Head of caudate nucleus (tissue), 42 donors: Measurements from ENCODE around the gene STRN4.
A peak's percentile ranks its signal among the peaks of the same experiment; 100 is the strongest.

Source experiments
- DNase-seq, 42 donors: peaks; one replicate each; pipeline versions ENCODE4 v3.0.0 to v3.0.0-alpha.2; 2020 to 2021; ENCODE audit warnings: mixed read lengths in 7 of 42
- intact Hi-C: fragments of 100-400 bp; cut with DNase I; formaldehyde crosslinking; loops from one replicate; pipeline ENCODE4 v1.15.0; 2022

Gene STRN4

GRCh38 chr19:46730187-46730586 lies 16.1 kb downstream of the STRN4 start:
- intact Hi-C loops, result no loop called here
- no peak for DNase-seq

- DNase-seq, result no peak
- intact Hi-C loops, result loop anchor here (5.0 kb wide), 1 partner anchor 117 kb away; no protein-coding TSS in a partner anchor
These were observed 16.6 kb downstream of the STRN4 start for GRCh38 chr19:46729696-46730095.

GRCh38 chr19:46728693-46729339 lies 17.4 kb downstream of the STRN4 start:
- peak in 41 of 42 donors; percentile 56 to 90 (median 78) for DNase-seq
- intact Hi-C loops, result loop anchor here (5.0 kb wide), 1 partner anchor 117 kb away; no protein-coding TSS in a partner anchor

- DNase-seq, result no peak
- intact Hi-C loops, result loop anchor here (5.0 kb wide), 1 partner anchor 116 kb away; no protein-coding TSS in a partner anchor
These were observed 18.0 kb downstream of the STRN4 start for GRCh38 chr19:46728208-46728607.

GRCh38 chr19:46727757-46728156 lies 18.5 kb downstream of the STRN4 start:
- intact Hi-C loops, result loop anchor here (5.0 kb wide), 1 partner anchor 115 kb away; no protein-coding TSS in a partner anchor
- peak in 1 of 42 donors; percentile 3 for DNase-seq

- peak in 7 of 42 donors; percentile 3 to 63 (median 48) for DNase-seq
- intact Hi-C loops, result loop anchor here (5.0 kb wide), 1 partner anchor 115 kb away; no protein-coding TSS in a partner anchor
These were observed 19.2 kb downstream of the STRN4 start for GRCh38 chr19:46726971-46727501.

- intact Hi-C loops, result loop anchor here (5.0 kb wide), 1 partner anchor 114 kb away; no protein-coding TSS in a partner anchor
- no peak for DNase-seq
These were observed 19.7 kb downstream of the STRN4 start for GRCh38 chr19:46726551-46726950.

GRCh38 chr19:46725859-46726393 lies 20.3 kb downstream of the STRN4 start:
- intact Hi-C loops, result loop anchor here (5.0 kb wide), 1 partner anchor 114 kb away; no protein-coding TSS in a partner anchor
- no peak for DNase-seq

GRCh38 chr19:46725036-46725820 lies 21.0 kb downstream of the STRN4 start:
- no peak for DNase-seq
- intact Hi-C loops, result loop anchor here (5.0 kb wide), 1 partner anchor 113 kb away; no protein-coding TSS in a partner anchor

- peak in 1 of 42 donors; percentile 2 for DNase-seq
- intact Hi-C loops, result no loop called here
These were observed 21.8 kb downstream of the STRN4 start for GRCh38 chr19:46724468-46724867.

- DNase-seq, result peak in 1 of 42 donors; percentile 1
- intact Hi-C loops, result no loop called here
These were observed 22.8 kb downstream of the STRN4 start for GRCh38 chr19:46723471-46723870.

GRCh38 chr19:46723023-46723461 lies 23.2 kb downstream of the STRN4 start:
- DNase-seq, result no peak
- intact Hi-C loops, result no loop called here

GRCh38 chr19:46722421-46723022 lies 23.7 kb downstream of the STRN4 start:
- intact Hi-C loops, result no loop called here
- DNase-seq, result no peak

GRCh38 chr19:46722004-46722380 lies 24.3 kb downstream of the STRN4 start:
- intact Hi-C loops, result no loop called here
- no peak for DNase-seq

- intact Hi-C loops, result no loop called here
- no peak for DNase-seq
These were observed 24.8 kb downstream of the STRN4 start for GRCh38 chr19:46721269-46722003.

GRCh38 chr19:46720503-46721239 lies 25.6 kb downstream of the STRN4 start:
- intact Hi-C loops, result no loop called here
- no peak for DNase-seq

GRCh38 chr19:46719629-46720502 lies 26.4 kb downstream of the STRN4 start:
- intact Hi-C loops, result no loop called here
- DNase-seq, result peak in 1 of 42 donors; percentile 27
